Liver (tissue), 9 donors: ENCODE data around the gene BPI. TPM values are rescaled to one million over a fixed set of nuclear protein-coding genes. Genes with fewer than 3 reads are reported as not detected.
A peak's percentile ranks its signal among the peaks of the same experiment; 100 is the strongest.

ENCODE experiments used
- DNase-seq: peaks from one replicate; pipeline ENCODE4 v3.0.0-alpha.2; 2017; ENCODE audit warnings: low spot score
- H3K27ac ChIP-seq, 2 donors: one replicate each; pipeline ENCODE4 v1.7.0; 2013; ENCODE audit warnings: inconsistent platforms in 2 of 2, low read length in 2 of 2, control low read depth in 1 of 2, low read depth in 1 of 2, mild to moderate bottlenecking in 1 of 2
- H3K27me3 ChIP-seq, 4 donors: one replicate each; pipeline versions ENCODE4 v1.6.1 to v1.7.0; 2013; ENCODE audit warnings: low read length in 3 of 4, inconsistent platforms in 1 of 4, mild to moderate bottlenecking in 1 of 4, moderate library complexity in 1 of 4; ENCODE audit not compliant: control insufficient read depth in 4 of 4, insufficient read depth in 4 of 4
- H3K36me3 ChIP-seq, 4 donors: one replicate each; pipeline versions ENCODE4 v1.6.1 to v1.7.0; 2013; ENCODE audit warnings: low read length in 3 of 4, mild to moderate bottlenecking in 3 of 4, low read depth in 1 of 4, moderate library complexity in 1 of 4; ENCODE audit not compliant: control insufficient read depth in 4 of 4, insufficient read depth in 3 of 4
- H3K4me1 ChIP-seq, 4 donors: one replicate each; pipeline versions ENCODE4 v1.6.1 to v1.7.0; 2013; ENCODE audit warnings: low read length in 3 of 4, mild to moderate bottlenecking in 3 of 4, moderate library complexity in 1 of 4; ENCODE audit not compliant: control insufficient read depth in 4 of 4, insufficient read depth in 4 of 4
- H3K4me3 ChIP-seq, 3 donors: one replicate each; pipeline versions ENCODE4 v1.6.1 to v1.7.0; 2013; ENCODE audit warnings: low read length in 3 of 3, control low read depth in 1 of 3, low read depth in 1 of 3, mild to moderate bottlenecking in 1 of 3
- H3K9ac ChIP-seq, 2 donors: one replicate each; pipeline ENCODE4 v1.7.0; 2013; ENCODE audit warnings: low read length in 2 of 2, mild to moderate bottlenecking in 2 of 2, moderate library complexity in 2 of 2, control low read depth in 1 of 2, low read depth in 1 of 2
- H3K9me3 ChIP-seq, 4 donors: one replicate each; pipeline versions ENCODE4 v1.6.1 to v1.7.0; 2013; ENCODE audit warnings: low read length in 3 of 4; ENCODE audit not compliant: control insufficient read depth in 4 of 4
- ATF3 ChIP-seq: IDR thresholded peaks from 2 replicates; pipeline ENCODE4 v1.6.1; 2016; ENCODE audit warnings: antibody characterized with exemption
- CTCF ChIP-seq: fragments of 150-350 bp; IDR thresholded peaks from 2 replicates; pipeline ENCODE4 v1.5.1; 2017; ENCODE audit warnings: improper control_type of control experiment, low read depth, low read length; ENCODE audit not compliant: missing input control
- EGR1 ChIP-seq, 2 donors: IDR thresholded peaks; 2 replicates each; pipeline ENCODE4 v1.6.1; 2016 to 2018; ENCODE audit warnings: antibody characterized with exemption in 2 of 2, low read depth in 2 of 2
- FOXA1 ChIP-seq: IDR thresholded peaks from 2 replicates; pipeline ENCODE4 v1.6.1; 2016; ENCODE audit warnings: antibody characterized with exemption
- FOXA2 ChIP-seq: IDR thresholded peaks from 2 replicates; pipeline ENCODE4 v1.6.1; 2016; ENCODE audit warnings: antibody characterized with exemption
- GABPA ChIP-seq, 2 donors: IDR thresholded peaks in 1 of 2; conservative IDR thresholded peaks in 1 of 2; 2 replicates each; pipeline ENCODE4 v1.6.1; 2016; ENCODE audit warnings: antibody characterized with exemption in 2 of 2, mild to moderate bottlenecking in 1 of 2, moderate library complexity in 1 of 2
- HNF4A ChIP-seq, 2 donors: conservative IDR thresholded peaks; 2 replicates each; pipeline ENCODE4 v1.6.1; 2016; ENCODE audit warnings: antibody characterized with exemption in 2 of 2, mild to moderate bottlenecking in 2 of 2
- HNF4G ChIP-seq: IDR thresholded peaks from 2 replicates; pipeline ENCODE4 v1.6.1; 2016; ENCODE audit warnings: antibody characterized with exemption
- MAX ChIP-seq: IDR thresholded peaks from 2 replicates; pipeline ENCODE4 v1.6.1; 2016; ENCODE audit warnings: antibody characterized with exemption
- RAD21 ChIP-seq, 2 donors: IDR thresholded peaks; 2 replicates each; pipeline ENCODE4 v1.6.1; 2016; ENCODE audit warnings: antibody characterized with exemption in 2 of 2, mild to moderate bottlenecking in 2 of 2
- REST ChIP-seq: IDR thresholded peaks from 2 replicates; pipeline ENCODE4 v1.6.1; 2016; ENCODE audit warnings: antibody characterized with exemption, mild to moderate bottlenecking
- RXRA ChIP-seq, 2 donors: IDR thresholded peaks; 2 replicates each; pipeline ENCODE4 v1.6.1; 2017 to 2018; ENCODE audit warnings: antibody characterized with exemption in 2 of 2, mild to moderate bottlenecking in 1 of 2
- SP1 ChIP-seq: IDR thresholded peaks from 2 replicates; pipeline ENCODE4 v1.6.1; 2018; ENCODE audit warnings: antibody characterized with exemption, mild to moderate bottlenecking
- WGBS: extraction: QIAGEN DNeasy Blood & Tissue Kit; methylation state at CpG from one replicate; pipeline ENCODE4 v1.1.7; 2013; 5-methylcytosine and 5-hydroxymethylcytosine counted together
- polyA plus RNA-seq, 2 donors: library from polyadenylated mRNA; stranded (reverse) in 1 of 2; unstranded in 1 of 2; fragments of 200-250 nt in 1 of 2; fragments of >200 nt in 1 of 2; fragmentation: Nextera tagmentation in 1 of 2; extraction: Ambion mirVana in 1 of 2; gene quantifications; one replicate each; pipeline versions ENCODE4 v1.2.1 to v1.2.3, GENCODE V29; 2013 to 2015
- total RNA-seq, 2 donors: library from RNA; depleted of rRNA; stranded (reverse); fragments of >200 nt; gene quantifications; one replicate each; pipeline ENCODE4 v1.2.3, GENCODE V29; 2014
- donor health status: healthy.
- donor health status: healthy.
- donor health status: healthy.
- donor health status: healthy.
- donor health status: healthy.

BPI gene
- total and polyA plus RNA-seq, 4 donors = 0.08 to 10.3 (median 0.37) TPM; not detected in 1

DNA sequence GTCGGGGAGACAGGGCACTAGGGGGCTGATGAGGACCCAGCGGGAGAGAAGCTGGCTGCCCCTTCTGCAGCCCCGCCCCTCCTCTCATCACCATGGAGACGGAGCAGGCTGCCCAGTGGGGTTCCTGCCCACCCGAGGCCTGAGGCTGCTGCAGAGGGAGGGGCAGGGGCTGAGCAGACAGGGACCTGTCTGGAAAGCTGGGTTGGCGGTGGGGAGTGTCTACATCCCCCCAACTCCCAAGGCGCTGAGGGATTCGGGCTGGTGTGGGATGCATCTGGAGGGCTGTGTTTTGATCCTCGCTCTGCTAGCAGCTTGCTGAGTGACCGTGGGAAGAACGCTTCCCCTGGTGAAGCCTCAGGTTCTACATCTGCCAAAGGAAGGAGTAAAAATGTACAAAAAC lies 1.2 kb upstream of the BPI start (continued):
- TF ChIP-seq SP1 = no peak
- no peak for TF ChIP-seq EGR1 (IDR thresholded peaks at IDR 0.05; ENCODE audit: low read depth in 2 of 2)

GRCh38 chr20:38304845-38305447 lies 990 bp downstream of the BPI start:
- Histone ChIP-seq H3K27ac (no peak overlapping the region), H3K4me3 (no peak overlapping the region), H3K9ac (no peak overlapping the region), H3K4me1 (no peaks in the 10 kb centered on the region), H3K27me3 (no peaks in the 10 kb centered on the region), H3K9me3 (no peaks in the 10 kb centered on the region), H3K36me3 (no peaks in the 10 kb centered on the region)
- no peak for DNase-seq
- TF ChIP-seq HNF4A (conservative IDR thresholded peaks at IDR 0.05) (no peak), CTCF (peak; percentile 60), RAD21 (IDR thresholded peaks at IDR 0.05) (peak; percentile 79 to 85)
- 48% methylated on average over 8 of the region's 8 CpGs for WGBS

GRCh38 chr20:38305541-38305940 lies 1.6 kb downstream of the BPI start:
- H3K27me3 ChIP-seq = no peaks in the 10 kb centered on the region
- 83% methylated on average over 4 of the region's 4 CpGs for whole genome bisulfite sequencing
- no peak for DNase-seq
- H3K4me1 ChIP-seq = no peaks in the 10 kb centered on the region
- H3K9me3 ChIP-seq = no peaks in the 10 kb centered on the region
- H3K36me3 ChIP-seq = no peaks in the 10 kb centered on the region
- no peak overlapping the region for H3K27ac ChIP-seq
- H3K9ac ChIP-seq = no peak overlapping the region
- no peak for TF ChIP-seq HNF4G
- no peak for TF ChIP-seq REST
- no peak for TF ChIP-seq MAX
- H3K4me3 ChIP-seq = no peak overlapping the region

DNA sequence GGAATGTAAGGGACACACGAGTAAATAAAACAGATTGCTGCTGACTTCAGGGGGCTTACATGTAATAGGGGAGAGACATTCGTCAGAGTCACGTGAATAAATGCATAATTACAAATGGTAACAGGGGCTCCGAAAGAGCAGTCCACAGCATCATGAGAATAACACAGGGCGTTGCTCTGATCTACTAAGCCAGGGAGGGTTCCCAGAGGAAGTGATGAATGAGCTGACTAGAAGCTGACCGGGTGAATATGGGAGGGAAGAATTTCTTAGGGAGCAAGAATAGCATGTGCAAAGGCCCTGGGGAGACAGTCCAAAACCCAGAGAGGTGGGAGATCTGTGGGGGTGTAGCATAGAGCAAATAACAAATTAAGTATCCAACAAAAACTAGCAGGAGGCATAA lies 2.4 kb downstream of the BPI start:
- no peaks in the 10 kb centered on the region for H3K27me3 ChIP-seq
- 89% methylated on average over 6 of the region's 6 CpGs for WGBS
- TF ChIP-seq FOXA2 (no peak), GABPA (IDR thresholded peaks at IDR 0.05 in 1 of 2, conservative IDR thresholded peaks at IDR 0.05 in 1 of 2) (no peak), REST (no peak), HNF4A (conservative IDR thresholded peaks at IDR 0.05) (no peak), CTCF (no peak), FOXA1 (no peak), ATF3 (no peak), RXRA (IDR thresholded peaks at IDR 0.05) (no peak)

More for the DNA sequence above, 2.4 kb downstream of the BPI start:
- H3K36me3 ChIP-seq = no peaks in the 10 kb centered on the region
- no peak for DNase-seq
- no peak overlapping the region for H3K9ac ChIP-seq
- no peaks in the 10 kb centered on the region for H3K4me1 ChIP-seq
- H3K9me3 ChIP-seq = no peaks in the 10 kb centered on the region
- no peak overlapping the region for H3K27ac ChIP-seq
- no peak overlapping the region for H3K4me3 ChIP-seq
